Adrenal gland (tissue), 12 donors: Measurements from ENCODE around the gene EIF2A. TPM values are rescaled to one million over a fixed set of nuclear protein-coding genes. Genes with fewer than 3 reads are reported as not detected.

Experiments
- DNase-seq, 7 donors: peaks; one replicate each; pipeline ENCODE4 v3.0.0-alpha.2; 2019 to 2020
- H3K27ac ChIP-seq, 5 donors: fragments of 200-600 bp; sonication (generic) in 4 of 5; 1 replicate in 3 of 5; 2 replicates in 2 of 5; pipeline versions ENCODE4 v1.5.1 to v1.8.0; 2016 to 2020; ENCODE audit warnings: mild to moderate bottlenecking in 1 of 5
- H3K27me3 ChIP-seq: fragments of 200-600 bp; 2 replicates; pipeline ENCODE4 v1.8.0; 2021
- H3K36me3 ChIP-seq, 2 donors: fragments of 200-600 bp; replicated peaks in 1 of 2; 1 replicate in 1 of 2; 2 replicates in 1 of 2; pipeline versions ENCODE4 v1.5.1 to v1.8.0; 2018 to 2022
- H3K4me1 ChIP-seq, 2 donors: fragments of 200-600 bp; replicated peaks in 1 of 2; 1 replicate in 1 of 2; 2 replicates in 1 of 2; pipeline versions ENCODE4 v1.5.1 to v1.8.0; 2018 to 2021
- H3K4me3 ChIP-seq, 4 donors: fragments of 200-600 bp; sonication (generic) in 3 of 4; one replicate each; pipeline ENCODE4 v1.5.1; 2016 to 2018
- H3K9me3 ChIP-seq, 3 donors: fragments of 200-600 bp; sonication (generic) in 1 of 3; replicated peaks in 1 of 3; 1 replicate in 2 of 3; 2 replicates in 1 of 3; pipeline versions ENCODE4 v1.5.1 to v1.8.0; 2016 to 2021
- CTCF ChIP-seq, 6 experiments: fragments of 450-650 bp in 4 of 6; fragments of 200-600 bp in 2 of 6; sonication (generic) in 1 of 6; IDR thresholded peaks; 1 replicate in 5 of 6; 2 replicates in 1 of 6; pipeline versions ENCODE4 v1.5.1 to v1.8.0; 2016 to 2021; ENCODE audit warnings: antibody characterized with exemption in 6 of 6, mild to moderate bottlenecking in 2 of 6, moderate library complexity in 1 of 6
- POLR2A ChIP-seq, 2 donors: fragments of 450-650 bp; IDR thresholded peaks; one replicate each; pipeline ENCODE4 v1.6.1; 2017; ENCODE audit warnings: antibody characterized with exemption in 2 of 2, mild to moderate bottlenecking in 2 of 2, moderate library complexity in 1 of 2
- WGBS, 4 donors: extraction: QIAGEN DNeasy Blood & Tissue Kit in 2 of 4; methylation state at CpG; one replicate each; pipeline versions ENCODE4 v1.1.5 to v1.1.7; 2013 to 2017; 5-methylcytosine and 5-hydroxymethylcytosine counted together
- intact Hi-C, 2 donors: fragments of 100-400 bp; cut with DNase I; formaldehyde crosslinking; loops; one replicate each; pipeline versions ENCODE4 v1.14.1 to v1.15.0; 2022 to 2023
- polyA plus RNA-seq, 3 donors: library from polyadenylated mRNA; stranded (reverse); fragments of 200-250 nt in 2 of 3; fragments of 350-450 nt in 1 of 3; fragmentation: Illumina TruSeq in 1 of 3; extraction: RNeasy Lipid Tissue Mini Kit (QIAGEN cat#74804) in 1 of 3; gene quantifications; one replicate each; pipeline ENCODE4 v1.2.3, GENCODE V29; 2013 to 2014
- total RNA-seq, 9 donors: library from RNA; depleted of rRNA in 4 of 9; stranded (reverse); fragments of >200 nt in 4 of 9; fragments of 120-200 nt in 1 of 9; fragmentation: NEBNext Ultra II Directional in 1 of 9; extraction: Animal tissue kit (Norgen Biotek cat#: 25700) in 1 of 9; gene quantifications; one replicate each; pipeline versions ENCODE4 v1.1.0 to v1.2.4, GENCODE V29; 2013 to 2023
- donor health status: healthy with polysubstance abuse.
- donor health status: Bipolar disorder and iron deficiency.
- donor health status: DM: yes; HTN: yes; CAD: no.
- donor health status: DM: no; HTN: no; CAD: no.
- donor health status: DM: no; HTN: no; CAD: no.
- donor health status: DM: yes; HTN: yes; CAD: no.

EIF2A gene
- total and polyA plus RNA-seq, 12 donors, result 62.3 to 178 (median 74.8) TPM

- H3K4me3 ChIP-seq, result no peak overlapping the region
- no peak overlapping the region for H3K27ac ChIP-seq
- H3K27me3 ChIP-seq, result no peaks in the 10 kb centered on the region
- no peaks in the 10 kb centered on the region for H3K4me1 ChIP-seq
- intact Hi-C loops, result no loop called here
- no peaks in the 10 kb centered on the region for H3K9me3 ChIP-seq
- H3K36me3 ChIP-seq, result peaks cover 0 to 8% of the 10 kb centered on the region in 2 donors
- 56 to 68% (median 63%) methylated on average over 6 of the region's 6 CpGs for WGBS, 4 donors
- DNase-seq, result no peak
- TF ChIP-seq POLR2A (IDR thresholded peaks at IDR 0.05), result no peak
- no peak for TF ChIP-seq CTCF (IDR thresholded peaks at IDR 0.05)
Observed at GRCh38 chr3:150635076-150635475, 88.5 kb downstream of the EIF2A start.

- H3K4me3 ChIP-seq, result no peak overlapping the region
- no peak for DNase-seq
- no peaks in the 10 kb centered on the region for H3K4me1 ChIP-seq
- H3K27ac ChIP-seq, result no peak overlapping the region
- intact Hi-C loops, result no loop called here
- H3K9me3 ChIP-seq, result no peaks in the 10 kb centered on the region
- peaks cover 0 to 8% of the 10 kb centered on the region in 2 donors for H3K36me3 ChIP-seq
- WGBS, 4 donors, result 86 to 91% (median 88%) methylated on average over 1 of the region's 1 CpG
- no peak for TF ChIP-seq CTCF (IDR thresholded peaks at IDR 0.05)
- TF ChIP-seq POLR2A (IDR thresholded peaks at IDR 0.05), result no peak
- H3K27me3 ChIP-seq, result no peaks in the 10 kb centered on the region
Observed at GRCh38 chr3:150635526-150635925, 88.9 kb downstream of the EIF2A start.

Other genes with a start within 250 kb of the EIF2A start
- 10 to 100 TPM in 8 of 9 donors, 1 to 10 TPM in 1; 8.3 to 22.6 (median 18.7) TPM for gene TSC22D2, start 138.5 kb upstream of the EIF2A start, total RNA-seq
- gene TSC22D2, start 138.5 kb upstream of the EIF2A start, polyA plus RNA-seq, result 10 to 100 TPM; 11.9 to 16.7 (median 15.8) TPM
- 100 to 1,000 TPM in 8 of 9 donors, 10 to 100 TPM in 1; 89.2 to 580 (median 226) TPM for gene SERP1, start 291 bp upstream of the EIF2A start, total RNA-seq
- gene SERP1, start 291 bp upstream of the EIF2A start, polyA plus RNA-seq, result 100 to 1,000 TPM in 1 of 3 donors, 10 to 100 TPM in 2; 47.0 to 234 (median 56.9) TPM
- 100 to 1,000 TPM in 8 of 9 donors, 10 to 100 TPM in 1; 99.6 to 199 (median 155) TPM for gene SELENOT, start 56.5 kb downstream of the EIF2A start, total RNA-seq
- gene SELENOT, start 56.5 kb downstream of the EIF2A start, polyA plus RNA-seq, result 100 to 1,000 TPM in 1 of 3 donors, 10 to 100 TPM in 2; 19.4 to 323 (median 25.6) TPM
- under 1 TPM in 4 of 9 donors, not detected in 5; 0.22 to 0.55 (median 0.46) TPM for gene ERICH6, start 157.1 kb downstream of the EIF2A start, total RNA-seq
- gene ERICH6, start 157.1 kb downstream of the EIF2A start, polyA plus RNA-seq, result not detected
- 100 to 1,000 TPM in 7 of 9 donors, 10 to 100 TPM in 2; 59.8 to 216 (median 116) TPM for gene SIAH2, start 216.4 kb downstream of the EIF2A start, total RNA-seq
- gene SIAH2, start 216.4 kb downstream of the EIF2A start, polyA plus RNA-seq, result 10 to 100 TPM; 22.1 to 75.6 (median 24.3) TPM